ENCODE results near the gene FBRSL1.

- TF ChIP-seq CTCF (conservative IDR thresholded peaks at IDR 0.05 in 1 of 2, IDR thresholded peaks at IDR 0.05 in 1 of 2; ENCODE audit: extremely low read depth in 1 of 2, insufficient read depth in 1 of 2, low read depth in 1 of 2, low read length in 2 of 2) (no peak), EZH2 (IDR thresholded peaks at IDR 0.05; ENCODE audit: borderline replicate concordance, low read length) (no peak)
These were observed 52.7 kb downstream of the FBRSL1 start for GRCh38 chr12:132542661-132543060.

All from mammary epithelial cell (primary cell).